GM18508 (cell line): ENCODE data around the gene TMEM39A.

ENCODE experiments used
- ATAC-seq: cut with Tn5 transposase; IDR thresholded peaks from one replicate; pipeline ENCODE4 v1.9.1; 2021; ENCODE audit warnings: moderate number of reproducible peaks; ENCODE audit not compliant: insufficient read depth, unreplicated experiment

Gene TMEM39A

GRCh38 chr3:119456469-119456868 is 6.9 kb downstream of the TMEM39A start:
- no peak for ATAC-seq

- ATAC-seq = no peak
Observed at GRCh38 chr3:119453822-119454221, 9.6 kb downstream of the TMEM39A start.

GRCh38 chr3:119444590-119444989 is 18.8 kb downstream of the TMEM39A start:
- no peak for ATAC-seq

- ATAC-seq = no peak
Observed at GRCh38 chr3:119443179-119443578, 20.2 kb downstream of the TMEM39A start.

GRCh38 chr3:119437691-119438258 is 25.6 kb downstream of the TMEM39A start:
- ATAC-seq = no peak

- ATAC-seq = no peak
Observed at GRCh38 chr3:119436977-119437376, 26.4 kb downstream of the TMEM39A start.

GRCh38 chr3:119434703-119435102 is 28.7 kb downstream of the TMEM39A start:
- no peak for ATAC-seq

GRCh38 chr3:119433613-119434325 is 29.6 kb downstream of the TMEM39A start:
- no peak for ATAC-seq

GRCh38 chr3:119428538-119428937 is 34.9 kb downstream of the TMEM39A start:
- ATAC-seq = no peak

- ATAC-seq = no peak
Observed at GRCh38 chr3:119427669-119428068, 35.7 kb downstream of the TMEM39A start.

- no peak for ATAC-seq
Observed at GRCh38 chr3:119420196-119420595, 43.2 kb downstream of the TMEM39A start.

GRCh38 chr3:119418641-119419040 is 44.8 kb downstream of the TMEM39A start:
- no peak for ATAC-seq

GRCh38 chr3:119417771-119418512 is 45.5 kb downstream of the TMEM39A start:
- no peak for ATAC-seq

GRCh38 chr3:119416873-119417272 is 46.5 kb downstream of the TMEM39A start:
- no peak for ATAC-seq

GRCh38 chr3:119413603-119414280 is 49.7 kb downstream of the TMEM39A start:
- no peak for ATAC-seq

GRCh38 chr3:119409844-119410243 is 53.6 kb downstream of the TMEM39A start:
- no peak for ATAC-seq

- ATAC-seq = no peak
Observed at GRCh38 chr3:119408243-119408950, 55.0 kb downstream of the TMEM39A start.

- ATAC-seq = no peak
Observed at GRCh38 chr3:119405315-119405714, 58.1 kb downstream of the TMEM39A start.

GRCh38 chr3:119403201-119403600 is 60.2 kb downstream of the TMEM39A start:
- ATAC-seq = no peak

GRCh38 chr3:119402791-119403190 is 60.6 kb downstream of the TMEM39A start:
- no peak for ATAC-seq
